Measurements from ENCODE around the gene UBALD2.

- TF ChIP-seq CTCF (optimal IDR thresholded peaks at IDR 0.05 in 1 of 3, IDR thresholded peaks at IDR 0.05 in 1 of 3, conservative IDR thresholded peaks at IDR 0.05 in 1 of 3; ENCODE audit: extremely low read depth in 1 of 3, insufficient read depth in 2 of 3, low read length in 3 of 3) (no peak), EZH2 (IDR thresholded peaks at IDR 0.05; ENCODE audit: low read length) (no peak)
Measured at GRCh38 chr17:76264755-76265623, at the start of gene UBALD2.

Data from keratinocyte (primary cell).